ENCODE measurements around the gene SYNE2.

Gene SYNE2

DNA sequence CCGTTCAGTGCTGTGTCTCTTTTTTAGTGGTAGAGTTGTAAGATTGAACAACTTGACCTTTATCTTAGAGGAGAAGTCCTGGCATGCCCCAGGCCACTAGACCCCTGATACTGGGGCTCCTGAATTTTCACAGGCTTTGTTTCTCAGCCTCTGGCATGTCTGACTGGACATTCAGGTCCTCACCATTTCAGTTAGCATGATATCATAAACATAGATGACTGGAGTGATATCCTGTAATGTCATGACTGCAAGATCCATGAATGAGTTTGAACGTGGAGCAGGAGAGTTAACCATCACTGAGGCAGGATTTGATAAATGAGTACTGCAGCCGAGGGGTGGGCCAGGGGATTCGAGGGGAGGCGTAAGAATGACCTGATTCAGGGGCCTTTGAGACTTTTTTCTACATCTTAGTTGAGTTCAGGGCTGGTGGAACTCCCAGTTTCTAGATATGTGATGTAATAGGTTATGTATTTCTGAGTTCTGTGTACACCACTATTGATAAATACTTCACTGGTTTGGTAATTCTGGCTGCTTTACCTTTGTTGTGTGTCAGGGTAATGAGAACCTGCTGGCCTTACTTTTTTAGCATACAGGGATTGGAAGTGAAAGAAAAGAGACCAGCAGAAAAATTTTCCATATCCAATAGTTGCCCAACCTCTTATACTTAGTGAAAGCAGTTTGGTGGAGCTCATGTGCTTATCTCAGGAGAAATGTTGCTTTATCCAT lies 217.0 kb downstream of the SYNE2 start:
- no peak for DNase-seq (ENCODE audit: low read depth, low spot score)

DNA sequence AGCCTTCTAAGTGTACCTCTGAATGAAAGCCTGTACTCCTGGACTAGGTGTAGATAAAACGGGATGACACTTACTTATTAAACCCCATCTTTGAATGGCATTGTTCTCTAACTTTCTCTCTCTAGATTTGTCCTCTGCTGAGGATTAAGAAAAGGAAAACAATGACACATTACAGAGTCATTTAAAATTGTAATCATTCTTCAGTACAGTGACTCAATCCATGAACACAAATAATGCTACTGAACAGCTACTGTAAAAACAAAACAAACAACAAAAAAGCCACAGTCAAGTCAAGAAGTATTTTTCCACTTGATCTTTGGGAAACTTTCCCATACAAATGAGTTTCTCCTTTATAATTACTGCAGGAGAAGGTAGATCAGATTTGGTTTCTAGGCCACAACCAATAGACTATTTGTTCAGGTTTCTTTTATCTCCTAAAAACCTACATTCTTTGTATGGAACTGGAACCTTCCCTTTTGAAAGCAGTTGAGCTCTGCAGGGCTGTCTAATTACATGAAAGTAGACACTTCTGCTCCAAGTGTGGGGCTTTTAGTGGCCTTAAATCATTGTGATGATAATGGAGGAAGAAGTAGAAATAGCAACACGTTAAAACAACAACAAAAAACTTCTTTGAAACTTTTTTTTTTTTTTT lies 222.3 kb downstream of the SYNE2 start:
- DNase-seq (ENCODE audit: low read depth, low spot score), result no peak

DNA sequence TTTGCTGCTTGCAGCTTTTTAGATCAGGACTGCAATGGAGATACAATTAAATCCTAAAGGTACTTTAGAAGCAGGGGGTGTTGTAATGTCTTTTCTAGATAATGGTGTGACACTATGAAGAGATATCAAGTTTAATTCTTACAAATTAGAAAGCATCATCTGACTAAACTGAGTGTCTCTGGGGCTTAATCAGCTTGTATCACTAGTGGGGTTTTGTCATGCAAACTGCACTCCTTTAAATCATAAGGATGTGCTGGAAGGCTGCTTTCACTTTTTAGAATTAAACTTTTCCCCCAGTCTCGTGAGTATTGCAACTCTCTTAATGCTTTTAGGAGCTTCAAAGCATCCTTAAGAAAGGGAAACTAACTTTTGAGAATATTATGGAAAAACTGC lies 222.8 kb downstream of the SYNE2 start:
- DNase-seq (ENCODE audit: low read depth, low spot score), result no peak

DNA sequence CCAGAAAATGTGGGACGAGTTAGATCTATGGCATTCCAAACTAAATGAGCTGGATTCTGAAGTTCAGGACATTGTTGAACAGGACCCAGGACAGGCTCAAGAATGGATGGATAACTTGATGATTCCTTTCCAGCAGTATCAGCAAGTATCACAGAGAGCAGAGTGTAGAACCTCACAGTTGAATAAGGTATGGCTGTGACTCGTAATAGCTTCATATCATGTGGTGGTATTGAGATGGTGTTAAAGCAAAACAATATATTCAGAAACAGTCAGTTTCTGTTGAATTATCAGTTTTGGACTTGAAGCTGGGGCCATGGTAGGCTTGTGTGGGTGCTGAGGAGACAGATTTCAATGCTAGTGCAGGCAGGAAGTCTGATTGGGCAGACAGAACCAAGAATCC lies 227.6 kb downstream of the SYNE2 start:
- no peak for DNase-seq (ENCODE audit: low read depth, low spot score)

DNA sequence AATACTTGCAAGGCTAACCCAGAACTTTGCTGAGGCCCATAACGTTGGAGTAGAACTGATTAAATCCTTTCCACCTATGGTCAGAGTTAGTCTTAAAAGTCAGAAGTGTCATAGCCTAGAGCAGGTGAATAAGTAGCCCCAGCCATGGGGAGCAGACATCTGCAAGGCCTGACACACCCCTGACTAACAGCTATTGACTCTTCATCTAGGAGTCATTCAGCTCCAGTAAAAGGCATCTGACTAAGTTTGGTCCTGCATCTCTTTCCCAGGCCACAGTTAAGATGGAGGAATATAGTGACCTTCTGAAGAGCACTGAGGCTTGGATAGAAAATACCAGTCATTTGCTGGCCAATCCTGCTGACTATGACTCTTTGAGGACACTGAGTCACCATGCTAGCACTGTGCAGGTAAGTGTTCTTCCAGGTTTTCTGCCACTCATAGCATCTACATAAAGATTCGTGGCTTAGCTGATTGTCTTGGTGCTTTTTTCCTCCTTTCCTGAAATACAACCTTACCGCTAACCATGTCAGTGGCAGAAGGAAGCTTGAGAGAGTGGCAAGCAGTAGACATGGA lies 228.5 kb downstream of the SYNE2 start:
- DNase-seq (ENCODE audit: low read depth, low spot score), result no peak

DNA sequence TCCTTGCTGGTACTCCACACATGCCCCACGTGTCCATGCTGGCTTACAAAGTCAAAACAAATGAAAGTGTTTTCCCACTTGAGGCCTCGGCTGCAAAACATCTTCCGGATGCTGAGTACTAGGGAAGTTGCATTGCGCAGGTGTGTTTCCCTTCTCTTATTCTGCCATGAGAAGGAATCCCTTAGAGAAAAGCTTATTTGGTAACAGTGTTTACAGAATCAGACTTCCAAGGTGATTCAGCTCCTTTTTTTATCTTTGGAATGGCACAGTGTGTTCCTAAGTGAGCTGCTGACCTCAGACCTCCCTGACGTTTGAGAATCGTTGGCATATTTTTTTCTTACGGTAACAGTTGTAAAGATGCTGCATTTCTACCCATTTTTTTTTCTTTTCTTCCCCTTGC lies 230.0 kb downstream of the SYNE2 start:
- no peak for DNase-seq (ENCODE audit: low read depth, low spot score)

DNA sequence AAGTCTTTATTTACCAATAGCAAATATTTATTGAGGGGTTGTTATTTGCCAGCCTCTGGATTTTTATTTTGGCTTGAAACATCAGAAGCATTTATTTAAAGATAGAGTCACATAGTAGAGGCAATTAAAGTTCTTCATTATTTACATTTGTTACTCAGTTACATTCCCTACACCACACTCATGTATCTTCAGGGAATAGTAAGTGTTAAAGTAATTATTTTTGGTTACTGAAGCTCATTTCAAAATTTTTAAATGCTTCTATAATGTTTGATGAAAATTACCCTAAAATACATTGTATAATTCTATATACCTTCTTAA lies 235.8 kb downstream of the SYNE2 start:
- DNase-seq (ENCODE audit: low read depth, low spot score), result no peak

DNA sequence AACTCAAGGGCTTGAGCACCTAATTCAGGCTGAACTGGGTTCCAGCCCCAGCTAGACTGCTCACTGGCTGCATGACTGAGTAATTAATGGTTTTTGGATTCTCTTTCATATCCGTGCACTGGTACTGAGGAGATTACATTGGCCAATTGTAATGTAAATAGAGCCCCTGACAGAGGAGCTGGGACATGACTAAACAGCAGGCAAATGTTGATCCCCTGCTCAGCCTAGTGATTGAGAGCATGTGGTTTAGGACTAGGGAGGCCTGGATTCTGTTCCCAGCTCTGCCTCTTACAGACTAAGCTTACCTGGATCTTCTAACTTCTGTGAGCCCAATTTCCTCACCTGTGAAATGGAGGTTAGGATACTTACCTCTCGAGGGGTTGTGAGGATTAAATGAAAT lies 237.1 kb downstream of the SYNE2 start:
- no peak for DNase-seq (ENCODE audit: low read depth, low spot score)

DNA sequence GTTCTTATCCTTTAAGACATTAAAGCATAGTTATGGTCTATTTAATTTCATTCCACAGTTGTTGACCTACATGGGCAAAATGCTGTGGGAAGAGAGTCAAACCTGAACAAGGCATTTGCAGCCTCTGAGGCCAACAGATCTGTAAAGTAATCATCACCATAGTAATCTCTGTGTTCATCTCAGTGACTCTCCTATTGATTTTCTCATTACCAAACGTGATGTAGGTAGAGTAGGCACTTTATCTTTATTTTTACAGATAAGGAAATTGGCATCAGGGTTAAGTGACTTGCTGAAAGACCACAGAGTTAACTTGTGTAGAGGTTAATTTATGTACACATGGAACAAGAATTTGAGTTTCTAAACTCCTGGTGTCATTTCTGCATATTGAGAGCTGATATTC lies 238.4 kb downstream of the SYNE2 start:
- no peak for DNase-seq (ENCODE audit: low read depth, low spot score)

DNA sequence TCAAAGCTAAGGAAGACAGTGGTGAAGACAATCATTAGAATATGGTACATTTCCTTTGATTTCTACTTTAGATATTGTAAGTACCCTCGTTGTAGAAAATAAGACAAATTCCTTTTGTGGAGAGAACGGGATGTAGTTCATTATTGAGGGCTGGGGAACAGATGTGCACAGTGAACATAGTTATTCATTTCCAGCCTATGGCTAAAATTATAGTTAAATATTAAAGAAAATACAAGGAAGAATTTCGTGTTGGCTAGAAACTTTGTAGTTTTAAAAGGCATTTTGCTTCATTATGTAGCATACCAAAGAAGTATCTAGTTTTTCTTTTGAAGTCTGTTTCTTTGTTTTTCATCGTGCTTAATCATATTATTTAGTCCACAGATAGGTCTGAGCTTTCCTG lies 239.5 kb downstream of the SYNE2 start:
- DNase-seq (ENCODE audit: low read depth, low spot score), result no peak

DNA sequence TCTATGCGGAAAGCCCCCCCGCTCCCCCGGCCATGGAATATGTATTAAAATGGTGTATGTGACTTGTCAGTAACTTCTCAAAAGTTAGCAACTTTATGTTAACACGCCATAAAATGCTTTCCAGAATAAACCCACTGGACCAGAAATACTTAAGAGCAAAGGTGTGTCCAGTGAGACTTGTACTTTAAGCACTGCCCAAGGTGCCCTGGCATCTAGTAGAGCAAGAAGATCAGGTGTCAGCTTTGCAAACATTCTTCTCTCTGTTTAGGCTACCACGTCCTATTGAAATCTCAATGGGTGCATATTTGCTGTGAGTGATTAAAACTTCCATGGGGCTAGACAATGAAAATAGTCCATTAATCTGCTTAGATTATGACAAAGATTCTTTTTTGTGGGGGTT lies 240.1 kb downstream of the SYNE2 start:
- DNase-seq (ENCODE audit: low read depth, low spot score), result no peak

DNA sequence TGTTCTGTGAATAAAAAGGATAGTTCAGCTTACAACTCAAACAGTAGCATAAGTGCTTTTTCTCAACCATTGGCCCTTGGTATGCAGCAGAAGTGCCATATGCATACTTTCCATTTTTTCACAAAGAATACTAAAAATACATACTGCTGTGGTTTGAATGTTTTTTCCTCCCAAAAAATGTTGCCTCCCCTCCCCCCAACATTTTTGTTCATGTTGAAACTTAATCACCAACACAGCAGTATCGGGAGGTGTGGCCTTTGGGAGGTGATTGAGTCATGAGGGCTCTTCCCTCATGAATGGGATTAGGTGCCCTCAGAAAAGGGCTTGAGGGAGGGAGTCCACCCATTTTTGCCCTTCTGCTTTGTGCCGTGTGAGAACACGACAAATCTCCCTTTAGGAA lies 242.8 kb downstream of the SYNE2 start:
- DNase-seq (ENCODE audit: low read depth, low spot score), result no peak

DNA sequence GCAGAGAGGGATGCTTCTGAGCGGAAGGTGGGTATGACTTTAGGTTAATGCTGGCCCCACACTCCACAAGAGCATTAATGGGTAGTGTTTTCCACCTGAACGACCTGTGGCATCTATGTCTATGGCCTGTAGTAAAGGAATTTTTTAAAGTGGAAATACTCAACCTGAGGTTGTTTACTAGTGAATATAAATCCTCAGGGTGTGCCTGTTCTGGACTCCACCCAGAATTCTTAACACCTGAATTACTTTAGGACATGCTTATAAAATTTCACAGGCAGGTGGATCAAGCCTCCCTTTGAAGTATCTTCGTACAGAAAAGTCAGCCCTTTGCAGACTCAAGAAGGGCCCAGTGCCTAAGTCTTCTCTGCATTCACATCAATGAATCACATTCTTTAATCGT lies 245.3 kb downstream of the SYNE2 start:
- no peak for DNase-seq (ENCODE audit: low read depth, low spot score)

DNA sequence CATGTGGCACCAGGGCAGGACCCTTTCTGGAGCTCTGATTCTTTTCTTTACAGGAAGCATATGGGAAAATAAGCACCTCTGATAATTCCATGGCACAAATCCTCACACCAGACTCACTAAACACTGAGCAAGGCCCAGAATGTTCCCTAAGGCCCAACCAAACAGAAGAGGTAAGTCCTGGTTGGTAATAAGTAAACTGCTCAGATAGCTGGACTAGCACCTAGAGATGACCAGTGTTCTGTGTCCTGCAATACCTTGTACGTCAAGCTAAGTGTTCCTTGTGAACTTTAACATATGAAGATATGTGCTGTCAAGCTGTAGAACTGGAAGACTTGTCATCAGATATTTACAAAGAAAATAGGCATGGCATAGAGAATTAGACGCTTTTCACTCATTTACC lies 254.6 kb downstream of the SYNE2 start:
- DNase-seq (ENCODE audit: low read depth, low spot score), result no peak

DNA sequence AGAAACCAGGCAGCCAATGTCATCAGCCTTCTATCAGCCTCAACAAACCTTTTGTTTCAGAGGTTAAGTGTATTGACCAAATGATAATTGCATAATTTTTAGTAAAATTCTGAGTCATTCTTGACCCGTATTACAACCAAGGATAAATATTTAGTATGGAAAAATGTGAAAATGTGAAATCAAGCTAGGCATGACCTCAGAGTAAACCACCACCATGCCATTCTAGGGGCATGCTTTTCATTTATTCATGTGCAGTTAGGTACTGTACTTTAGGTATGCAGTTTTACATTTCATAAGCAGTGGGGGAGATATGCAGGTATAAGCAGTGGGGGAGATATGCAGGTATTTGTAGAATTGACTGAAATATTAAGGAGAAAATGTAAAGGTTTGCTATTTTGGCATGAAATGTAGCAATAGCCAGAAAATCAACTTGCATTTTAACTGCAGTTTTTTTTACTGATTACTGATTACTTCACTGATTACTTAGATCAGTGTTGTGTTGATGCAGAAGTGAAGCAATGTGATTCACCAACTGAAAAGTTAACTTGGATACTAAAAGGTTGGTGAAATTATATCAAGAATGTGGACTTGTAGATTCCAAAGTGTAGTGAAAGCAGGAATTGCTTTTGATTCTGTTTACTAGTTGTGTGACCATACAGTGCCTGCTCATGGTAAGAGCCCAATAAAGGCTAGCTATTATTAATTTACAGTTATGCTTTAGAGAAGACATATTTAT lies 257.2 kb downstream of the SYNE2 start:
- DNase-seq (ENCODE audit: low read depth, low spot score), result no peak

DNA sequence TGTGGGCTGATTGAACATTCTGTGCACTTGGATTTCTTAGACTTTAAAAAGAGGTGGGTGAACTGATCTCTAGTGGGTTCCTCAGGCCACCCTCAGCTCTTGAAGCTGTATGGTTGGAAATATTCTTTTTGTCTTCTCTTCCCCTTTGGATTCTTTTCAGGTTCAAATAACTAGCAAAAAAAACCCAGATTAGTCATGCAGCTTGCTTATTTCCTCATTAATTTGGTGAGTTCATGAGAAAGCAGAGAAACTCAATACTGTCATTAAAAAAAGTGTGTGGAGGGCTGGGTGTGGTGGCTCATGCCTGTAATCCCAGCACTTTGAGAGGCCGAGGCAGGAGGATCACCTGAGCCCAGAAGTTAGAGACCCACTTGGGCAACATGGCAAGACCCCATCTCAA lies 258.0 kb downstream of the SYNE2 start:
- no peak for DNase-seq (ENCODE audit: low read depth, low spot score)

DNA sequence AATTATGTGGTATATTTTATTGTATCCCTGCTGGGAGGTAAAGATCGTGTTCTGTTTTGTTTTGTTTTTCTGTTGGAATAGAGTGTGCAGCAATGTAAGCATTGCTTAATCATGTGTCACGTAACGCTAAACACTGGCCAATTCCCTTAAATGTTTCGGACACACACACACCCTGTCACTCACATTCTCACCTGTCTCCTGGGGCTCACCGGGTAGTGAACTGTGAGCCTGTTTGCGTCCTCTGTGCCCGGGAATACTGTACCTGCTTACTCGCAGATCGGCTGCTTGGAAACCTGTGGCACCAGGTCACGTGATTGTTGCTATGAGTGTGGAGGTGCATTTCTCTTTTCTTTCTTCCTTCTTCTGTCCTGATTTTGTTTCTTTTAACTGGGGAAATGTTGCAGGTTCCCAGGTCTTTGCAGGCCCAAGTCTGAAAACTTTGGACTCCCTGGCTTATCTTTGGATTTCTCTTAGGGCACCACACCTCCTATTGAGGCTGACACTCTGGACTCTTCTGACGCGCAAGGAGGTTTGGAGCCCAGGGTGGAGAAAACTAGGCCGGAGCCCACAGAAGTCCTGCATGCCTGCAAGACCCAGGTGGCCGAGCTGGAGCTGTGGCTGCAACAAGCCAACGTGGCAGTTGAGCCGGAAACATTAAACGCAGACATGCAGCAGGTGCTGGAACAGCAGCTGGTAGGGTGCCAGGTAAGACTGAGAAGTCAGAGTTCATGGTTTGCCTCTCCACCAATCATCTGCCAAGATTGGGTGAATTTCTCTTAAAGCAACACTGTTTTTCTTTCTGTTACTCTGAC lies 260.3 kb downstream of the SYNE2 start:
- DNase-seq (ENCODE audit: low read depth, low spot score), result no peak

DNA sequence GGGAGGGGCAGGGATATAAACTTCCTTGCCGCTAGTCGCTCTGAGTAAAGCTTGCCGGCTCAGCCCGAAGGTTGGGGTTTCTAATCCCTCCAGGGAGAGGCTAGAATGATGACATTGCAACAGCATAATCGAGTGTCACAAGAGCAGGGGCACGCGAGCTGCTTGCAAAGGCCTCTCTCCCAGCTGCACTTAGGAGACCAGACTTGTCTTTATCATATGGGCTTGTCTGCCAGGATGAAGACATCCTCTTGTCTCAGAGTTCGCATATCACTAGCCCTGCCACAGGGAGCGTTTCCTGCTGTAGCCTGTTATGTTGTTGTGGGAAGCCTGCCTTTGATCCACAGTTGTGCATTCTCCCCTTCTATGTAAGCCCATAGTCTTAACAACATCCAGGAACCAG lies 261.4 kb downstream of the SYNE2 start:
- DNase-seq (ENCODE audit: low read depth, low spot score), result no peak

DNA sequence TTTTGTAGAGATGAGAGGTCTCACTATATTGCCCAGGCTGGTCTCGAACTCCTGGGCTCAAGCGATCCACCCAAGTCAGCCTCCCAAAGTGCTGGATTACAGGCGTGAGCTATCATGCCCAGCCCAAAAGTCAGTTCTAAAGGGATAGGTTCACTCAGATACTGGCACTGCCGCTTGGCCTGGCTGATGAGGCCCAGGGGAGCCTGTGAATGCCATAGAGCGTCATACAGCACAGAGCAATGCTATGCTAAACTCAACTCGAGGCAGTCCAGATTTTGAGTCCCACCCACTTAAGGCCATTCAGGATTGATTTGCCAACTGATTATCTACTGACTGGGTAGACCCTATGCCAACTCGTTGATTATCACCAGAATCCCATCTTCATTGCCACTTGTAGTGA lies 262.0 kb downstream of the SYNE2 start:
- no peak for DNase-seq (ENCODE audit: low read depth, low spot score)

DNA sequence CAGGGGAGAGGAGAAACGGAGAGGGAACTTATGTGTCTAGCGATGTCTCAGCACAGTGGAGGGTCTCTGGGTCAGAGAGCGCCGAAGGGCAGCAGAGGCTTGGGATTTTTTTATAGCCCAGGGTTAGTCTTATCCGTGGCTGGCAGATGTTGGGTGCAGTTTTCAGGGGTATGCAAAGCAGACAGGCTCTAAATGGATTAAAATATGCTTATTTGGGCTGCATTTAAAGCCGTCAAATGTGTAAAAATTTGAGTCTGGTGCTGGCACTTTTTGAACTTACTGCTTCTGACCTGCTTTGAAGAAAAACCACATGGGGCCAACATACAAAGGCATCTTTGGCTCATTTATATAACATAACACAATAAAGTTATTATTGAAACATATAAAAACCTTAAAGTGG lies 262.6 kb downstream of the SYNE2 start:
- no peak for DNase-seq (ENCODE audit: low read depth, low spot score)

DNA sequence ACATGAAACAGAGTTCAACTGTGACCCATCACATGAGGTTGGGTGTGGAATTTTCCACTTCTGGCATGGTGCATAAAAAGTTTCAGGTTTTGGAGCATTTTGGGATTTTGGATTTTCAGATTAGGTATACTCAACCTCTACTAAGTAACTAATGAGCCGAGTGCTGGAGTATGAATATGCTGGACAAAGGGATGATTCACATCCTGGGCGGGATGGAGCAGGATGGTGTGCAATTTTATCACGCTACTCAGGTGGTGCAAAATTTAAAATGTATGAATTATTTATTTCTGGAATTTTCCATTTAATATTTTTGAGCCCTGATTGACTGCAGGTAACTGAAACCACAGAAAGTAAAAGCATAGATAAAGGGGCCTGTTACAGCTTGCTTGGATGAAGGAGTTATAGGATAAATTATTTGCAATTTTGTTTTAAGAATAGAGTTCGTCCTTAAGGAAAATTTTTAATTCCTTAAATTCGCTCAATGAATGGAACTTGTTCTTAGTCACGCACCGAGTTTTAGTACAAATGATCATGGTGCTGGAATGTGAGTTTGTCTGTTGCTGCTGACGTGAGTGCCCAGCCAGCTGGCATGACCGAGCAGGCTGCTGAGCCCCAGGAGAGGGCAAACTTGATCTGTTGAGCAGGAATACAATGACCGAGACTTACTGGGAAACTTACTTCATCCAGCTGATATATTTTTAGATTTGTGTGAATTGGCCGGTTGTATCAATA lies 265.0 kb downstream of the SYNE2 start:
- DNase-seq (ENCODE audit: low read depth, low spot score), result peak; percentile 15

All from smooth muscle cell of the brain vasculature (primary cell).